HL-60 (cell line): ENCODE results near the gene PNMA6A.
"Not testable (repeated sequence)": the region's sequence is repeated elsewhere in the genome, so short reads cannot be mapped to it uniquely, and the experiment has no call there.

Experiments
- DNase-seq, 2 experiments: peaks; one replicate each; pipeline ENCODE4 v3.0.0-alpha.2; 2010 to 2020; ENCODE audit warnings: low read depth in 1 of 2, low spot score in 1 of 2
- H3K27ac ChIP-seq: fragments of 250-450 bp; sonication (Bioruptor Pico); replicated peaks from 2 replicates; pipeline ENCODE4 v1.5.1; 2020; ENCODE audit warnings: mild to moderate bottlenecking, moderate library complexity
- H3K27me3 ChIP-seq: fragments of 250-450 bp; sonication (Bioruptor Pico); 2 replicates; pipeline ENCODE4 v1.5.1; 2021; ENCODE audit warnings: mild to moderate bottlenecking, moderate library complexity; ENCODE audit not compliant: insufficient read depth, poor library complexity, severe bottlenecking
- H3K4me3 ChIP-seq: replicated peaks from 2 replicates; pipeline ENCODE4 v1.5.1; 2011; ENCODE audit warnings: mild to moderate bottlenecking, control low read depth, low read length; ENCODE audit not compliant: insufficient read depth
- GABPA ChIP-seq: IDR thresholded peaks from 2 replicates; pipeline ENCODE4 v1.6.1; 2012; ENCODE audit warnings: low read depth
- POLR2AphosphoS5 ChIP-seq: IDR thresholded peaks from 2 replicates; pipeline ENCODE4 v1.6.1; 2012; ENCODE audit warnings: low read depth
- SPI1 ChIP-seq: IDR thresholded peaks from 2 replicates; pipeline ENCODE4 v1.6.1; 2012; ENCODE audit warnings: low read depth, mild to moderate bottlenecking, borderline replicate concordance
- long read RNA-seq: library from polyadenylated mRNA; unstranded; transcript quantifications from one replicate; pipeline ENCODE4 v2.0.0, GENCODE V29; 2020
- TF ChIP-seq, protein P1 (sequence below): IDR thresholded peaks from one replicate; pipeline ENCODE4 v1.5.1; 2011; ENCODE audit warnings: low read length, control low read depth, inconsistent platforms; ENCODE audit not compliant: insufficient read depth
- TF ChIP-seq, protein P2 (sequence below): IDR thresholded peaks from 2 replicates; pipeline ENCODE4 v1.6.1; 2012; ENCODE audit warnings: low read depth; ENCODE audit not compliant: insufficient replicate concordance

The PNMA6A gene
- long read RNA-seq = 0 reads

DNA sequence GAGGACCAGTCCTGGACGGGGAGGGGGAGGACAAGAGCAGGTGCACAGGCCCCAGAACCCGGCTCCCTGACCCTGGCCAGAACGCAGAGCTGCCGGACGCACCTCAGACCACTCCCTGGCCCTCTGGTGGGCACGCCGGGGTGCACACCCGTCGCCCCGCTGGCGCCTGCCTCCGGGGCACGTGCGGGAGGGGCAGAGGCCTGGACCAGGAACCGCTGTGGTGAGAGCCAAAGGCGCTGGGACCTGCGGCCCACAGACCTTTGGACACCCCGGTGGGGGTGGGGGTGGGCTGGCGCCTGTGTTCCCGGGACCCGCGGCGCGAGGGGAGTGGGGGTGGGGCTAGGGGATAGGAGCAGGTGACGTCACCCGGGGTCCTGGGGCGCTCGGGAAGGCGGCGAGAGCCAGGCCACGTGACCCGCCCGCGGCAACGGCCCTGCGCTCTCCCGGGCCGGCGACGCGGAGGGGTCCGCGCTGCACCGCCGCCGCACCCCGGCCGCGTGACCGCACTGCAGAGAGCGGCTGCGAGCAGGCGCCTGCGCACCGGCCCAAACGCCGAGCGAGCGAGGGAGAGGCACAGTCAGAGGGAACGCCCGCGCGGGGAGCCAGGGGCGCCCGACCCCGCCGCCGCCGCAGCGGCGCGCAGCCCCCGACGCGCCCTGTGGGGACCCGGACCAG, at the start of gene PNMA6A:
PNMA6A (plus strand) TSS at position 546 of the 675 bp plus-strand sequence. CDS start 609 bp downstream, outside the sequence.
- not testable (repeated sequence) for H3K4me3 ChIP-seq, H3K27ac ChIP-seq, H3K27me3 ChIP-seq, DNase-seq

DNA sequence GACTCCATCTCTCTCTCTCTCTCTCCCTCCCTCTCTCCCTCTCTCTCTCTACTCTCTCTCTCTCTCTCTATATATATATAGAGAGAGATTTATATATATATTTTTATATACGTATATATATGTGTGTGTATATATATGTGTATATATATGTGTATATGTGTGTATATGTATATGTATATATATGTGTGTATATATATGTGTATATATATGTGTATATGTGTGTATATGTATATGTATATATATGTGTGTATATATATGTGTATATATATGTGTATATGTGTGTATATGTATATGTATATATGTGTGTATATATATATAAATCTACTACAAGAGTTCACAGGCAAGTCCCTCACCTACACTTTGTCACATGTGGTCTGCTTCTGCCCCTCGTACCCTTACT, 45.8 kb upstream of the PNMA6A start:
- not testable (repeated sequence) for H3K27me3 ChIP-seq, H3K27ac ChIP-seq, H3K4me3 ChIP-seq, DNase-seq

DNA sequence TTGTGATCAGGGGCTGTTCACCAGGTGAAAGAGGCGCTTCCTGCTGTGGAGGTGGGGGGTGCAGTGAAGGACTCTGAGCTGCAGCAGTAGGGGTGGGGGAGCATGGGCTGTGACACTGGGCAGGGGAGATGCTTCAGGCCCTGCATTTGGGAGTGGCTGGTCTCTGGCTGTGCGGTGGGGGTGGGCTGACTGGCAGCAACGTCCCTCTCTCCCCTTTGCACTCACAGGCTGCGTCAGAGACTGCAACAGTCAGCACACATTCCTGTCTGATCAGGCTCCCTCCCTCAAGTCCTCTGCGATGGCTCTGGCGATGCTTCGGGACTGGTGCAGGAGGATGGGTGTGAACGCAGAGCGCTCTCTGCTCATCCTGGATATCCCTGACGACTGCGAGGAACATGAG, 43.8 kb upstream of the PNMA6A start:
- not testable (repeated sequence) for H3K4me3 ChIP-seq, H3K27me3 ChIP-seq, H3K27ac ChIP-seq, DNase-seq

DNA sequence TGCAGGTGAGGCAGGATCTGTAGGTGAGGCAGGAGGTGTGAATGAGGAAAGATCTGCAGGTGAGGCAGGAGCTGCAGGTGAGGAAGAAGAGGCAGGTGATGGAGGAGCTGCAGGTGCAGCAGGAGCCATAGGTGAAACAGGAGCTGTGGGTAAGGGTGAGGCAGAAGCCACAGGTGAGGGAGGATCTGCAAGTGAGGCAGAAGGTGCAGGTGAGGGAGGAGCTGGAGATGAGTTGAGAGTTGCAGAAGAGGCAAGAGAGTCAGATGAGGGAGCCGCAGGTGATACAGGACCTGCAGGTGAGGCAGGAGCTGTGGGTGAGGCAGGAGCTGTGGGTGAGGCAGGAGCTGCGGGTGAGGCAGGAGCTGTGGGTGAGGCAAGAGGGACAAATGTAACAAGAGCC, 43.1 kb upstream of the PNMA6A start:
- TF ChIP-seq GABPA (no peak), SPI1 (no peak), POLR2AphosphoS5 (no peak)
- TF ChIP-seq, protein P1, sequence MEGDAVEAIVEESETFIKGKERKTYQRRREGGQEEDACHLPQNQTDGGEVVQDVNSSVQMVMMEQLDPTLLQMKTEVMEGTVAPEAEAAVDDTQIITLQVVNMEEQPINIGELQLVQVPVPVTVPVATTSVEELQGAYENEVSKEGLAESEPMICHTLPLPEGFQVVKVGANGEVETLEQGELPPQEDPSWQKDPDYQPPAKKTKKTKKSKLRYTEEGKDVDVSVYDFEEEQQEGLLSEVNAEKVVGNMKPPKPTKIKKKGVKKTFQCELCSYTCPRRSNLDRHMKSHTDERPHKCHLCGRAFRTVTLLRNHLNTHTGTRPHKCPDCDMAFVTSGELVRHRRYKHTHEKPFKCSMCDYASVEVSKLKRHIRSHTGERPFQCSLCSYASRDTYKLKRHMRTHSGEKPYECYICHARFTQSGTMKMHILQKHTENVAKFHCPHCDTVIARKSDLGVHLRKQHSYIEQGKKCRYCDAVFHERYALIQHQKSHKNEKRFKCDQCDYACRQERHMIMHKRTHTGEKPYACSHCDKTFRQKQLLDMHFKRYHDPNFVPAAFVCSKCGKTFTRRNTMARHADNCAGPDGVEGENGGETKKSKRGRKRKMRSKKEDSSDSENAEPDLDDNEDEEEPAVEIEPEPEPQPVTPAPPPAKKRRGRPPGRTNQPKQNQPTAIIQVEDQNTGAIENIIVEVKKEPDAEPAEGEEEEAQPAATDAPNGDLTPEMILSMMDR = no peak
- TF ChIP-seq, protein P2, sequence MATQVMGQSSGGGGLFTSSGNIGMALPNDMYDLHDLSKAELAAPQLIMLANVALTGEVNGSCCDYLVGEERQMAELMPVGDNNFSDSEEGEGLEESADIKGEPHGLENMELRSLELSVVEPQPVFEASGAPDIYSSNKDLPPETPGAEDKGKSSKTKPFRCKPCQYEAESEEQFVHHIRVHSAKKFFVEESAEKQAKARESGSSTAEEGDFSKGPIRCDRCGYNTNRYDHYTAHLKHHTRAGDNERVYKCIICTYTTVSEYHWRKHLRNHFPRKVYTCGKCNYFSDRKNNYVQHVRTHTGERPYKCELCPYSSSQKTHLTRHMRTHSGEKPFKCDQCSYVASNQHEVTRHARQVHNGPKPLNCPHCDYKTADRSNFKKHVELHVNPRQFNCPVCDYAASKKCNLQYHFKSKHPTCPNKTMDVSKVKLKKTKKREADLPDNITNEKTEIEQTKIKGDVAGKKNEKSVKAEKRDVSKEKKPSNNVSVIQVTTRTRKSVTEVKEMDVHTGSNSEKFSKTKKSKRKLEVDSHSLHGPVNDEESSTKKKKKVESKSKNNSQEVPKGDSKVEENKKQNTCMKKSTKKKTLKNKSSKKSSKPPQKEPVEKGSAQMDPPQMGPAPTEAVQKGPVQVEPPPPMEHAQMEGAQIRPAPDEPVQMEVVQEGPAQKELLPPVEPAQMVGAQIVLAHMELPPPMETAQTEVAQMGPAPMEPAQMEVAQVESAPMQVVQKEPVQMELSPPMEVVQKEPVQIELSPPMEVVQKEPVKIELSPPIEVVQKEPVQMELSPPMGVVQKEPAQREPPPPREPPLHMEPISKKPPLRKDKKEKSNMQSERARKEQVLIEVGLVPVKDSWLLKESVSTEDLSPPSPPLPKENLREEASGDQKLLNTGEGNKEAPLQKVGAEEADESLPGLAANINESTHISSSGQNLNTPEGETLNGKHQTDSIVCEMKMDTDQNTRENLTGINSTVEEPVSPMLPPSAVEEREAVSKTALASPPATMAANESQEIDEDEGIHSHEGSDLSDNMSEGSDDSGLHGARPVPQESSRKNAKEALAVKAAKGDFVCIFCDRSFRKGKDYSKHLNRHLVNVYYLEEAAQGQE = no peak
- no peak for DNase-seq
- Histone ChIP-seq H3K4me3 (no peak overlapping the region), H3K27me3 (no peaks in the 10 kb centered on the region), H3K27ac (no peak overlapping the region)

DNA sequence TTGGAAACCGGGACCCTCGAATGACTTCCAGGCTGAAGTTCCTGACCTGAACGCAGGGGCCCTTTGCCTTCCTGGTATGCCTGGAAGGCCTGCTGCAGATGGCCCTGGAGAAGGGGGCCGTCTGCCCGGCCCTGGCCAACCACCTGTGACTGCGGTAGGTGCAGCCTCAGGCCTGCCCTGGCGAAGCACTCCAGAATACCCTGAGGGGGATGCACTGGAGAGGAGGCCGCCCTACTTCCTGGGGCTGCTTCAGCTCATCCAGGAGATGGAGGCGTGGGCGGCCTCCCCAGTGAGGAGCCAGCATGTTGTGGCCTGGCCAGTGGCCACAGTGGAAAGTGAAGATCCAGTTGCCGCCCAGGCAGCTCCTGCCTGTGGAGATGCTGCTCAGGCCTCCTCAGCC, 42.4 kb upstream of the PNMA6A start:
- TF ChIP-seq, protein P2 = no peak
- TF ChIP-seq GABPA (no peak), POLR2AphosphoS5 (no peak), SPI1 (no peak)
- TF ChIP-seq, protein P1 = no peak
- Histone ChIP-seq H3K27ac (no peak overlapping the region), H3K4me3 (no peak overlapping the region), H3K27me3 (no peaks in the 10 kb centered on the region)
- no peak for DNase-seq
